ENCODE results near the gene CPLX4.
"Not testable (repeated sequence)": the region's sequence is repeated elsewhere in the genome, so short reads cannot be mapped to it uniquely, and the experiment has no call there.

Gene CPLX4

DNA sequence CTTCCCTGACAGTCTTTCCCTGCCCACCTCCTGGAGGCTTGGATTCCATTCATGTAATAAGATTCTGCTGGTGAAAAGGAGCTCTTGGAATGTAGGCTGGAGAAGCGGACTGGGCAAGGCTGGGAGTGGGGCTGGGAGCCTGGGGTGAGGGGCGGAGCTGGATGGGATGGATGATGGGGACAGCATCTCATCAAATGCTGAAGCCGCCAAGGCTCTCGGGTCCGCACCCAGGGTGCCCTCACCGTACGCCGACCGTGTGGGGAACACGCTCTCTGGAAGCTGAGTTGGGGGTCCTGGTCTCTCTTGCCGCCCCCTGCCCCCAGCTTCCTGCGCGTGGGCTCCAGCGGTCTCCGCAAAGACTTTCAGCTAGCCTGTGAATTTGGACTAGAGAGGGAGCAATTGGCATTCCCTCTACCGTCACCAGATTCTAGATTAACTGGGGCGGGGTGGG, 54.3 kb downstream of the CPLX4 start:
- H3K27me3 ChIP-seq (replicated peaks; ENCODE audit: control insufficient read depth, insufficient read depth, low read length): no peaks in the 10 kb centered on the region; the same call in 1 of the 2 replicates

DNA sequence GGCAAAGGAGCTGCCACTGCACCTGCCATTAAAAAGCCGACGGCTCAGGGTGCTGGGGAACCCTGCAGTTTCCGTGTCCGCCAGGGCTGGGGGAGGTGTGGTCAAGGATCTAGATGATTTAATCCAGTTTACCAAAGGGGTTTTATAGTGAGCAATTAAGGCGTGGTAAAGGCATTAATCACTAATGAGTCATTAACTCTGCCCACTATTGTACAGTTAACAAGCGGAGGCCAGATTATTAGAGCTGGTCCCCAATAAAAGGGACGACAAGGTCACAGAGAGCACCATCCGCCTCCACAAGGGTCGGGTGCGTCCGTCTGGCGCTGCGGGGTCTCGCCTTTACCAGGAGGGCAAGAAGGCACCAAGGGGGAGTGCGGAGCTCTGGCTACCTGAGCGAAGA, 54.8 kb downstream of the CPLX4 start:
- TF ChIP-seq, protein P1, sequence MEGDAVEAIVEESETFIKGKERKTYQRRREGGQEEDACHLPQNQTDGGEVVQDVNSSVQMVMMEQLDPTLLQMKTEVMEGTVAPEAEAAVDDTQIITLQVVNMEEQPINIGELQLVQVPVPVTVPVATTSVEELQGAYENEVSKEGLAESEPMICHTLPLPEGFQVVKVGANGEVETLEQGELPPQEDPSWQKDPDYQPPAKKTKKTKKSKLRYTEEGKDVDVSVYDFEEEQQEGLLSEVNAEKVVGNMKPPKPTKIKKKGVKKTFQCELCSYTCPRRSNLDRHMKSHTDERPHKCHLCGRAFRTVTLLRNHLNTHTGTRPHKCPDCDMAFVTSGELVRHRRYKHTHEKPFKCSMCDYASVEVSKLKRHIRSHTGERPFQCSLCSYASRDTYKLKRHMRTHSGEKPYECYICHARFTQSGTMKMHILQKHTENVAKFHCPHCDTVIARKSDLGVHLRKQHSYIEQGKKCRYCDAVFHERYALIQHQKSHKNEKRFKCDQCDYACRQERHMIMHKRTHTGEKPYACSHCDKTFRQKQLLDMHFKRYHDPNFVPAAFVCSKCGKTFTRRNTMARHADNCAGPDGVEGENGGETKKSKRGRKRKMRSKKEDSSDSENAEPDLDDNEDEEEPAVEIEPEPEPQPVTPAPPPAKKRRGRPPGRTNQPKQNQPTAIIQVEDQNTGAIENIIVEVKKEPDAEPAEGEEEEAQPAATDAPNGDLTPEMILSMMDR (IDR thresholded peaks at IDR 0.05; ENCODE audit: insufficient read depth, low read length, poor library complexity, severe bottlenecking): no peak
- no peaks in the 10 kb centered on the region; the same call in 1 of the 2 replicates for H3K27me3 ChIP-seq (replicated peaks; ENCODE audit: control insufficient read depth, insufficient read depth, low read length)
- no peak for DNase-seq (ENCODE audit: extremely low read depth, insufficient read length)
- H3K4me3 ChIP-seq (replicated peaks; ENCODE audit: low read depth, low read length): no peak overlapping the region
- no peaks in the 10 kb centered on the region for H3K36me3 ChIP-seq (ENCODE audit: control insufficient read depth, insufficient read depth, low read length)

More for the DNA sequence above, 54.3 kb downstream of the CPLX4 start:
- Histone ChIP-seq H3K4me3 (replicated peaks; ENCODE audit: low read depth, low read length) (no peak overlapping the region), H3K36me3 (ENCODE audit: control insufficient read depth, insufficient read depth, low read length) (no peaks in the 10 kb centered on the region)
- DNase-seq (ENCODE audit: extremely low read depth, insufficient read length): no peak
- TF ChIP-seq, protein P1 (IDR thresholded peaks at IDR 0.05; ENCODE audit: insufficient read depth, low read length, poor library complexity, severe bottlenecking): no peak

DNA sequence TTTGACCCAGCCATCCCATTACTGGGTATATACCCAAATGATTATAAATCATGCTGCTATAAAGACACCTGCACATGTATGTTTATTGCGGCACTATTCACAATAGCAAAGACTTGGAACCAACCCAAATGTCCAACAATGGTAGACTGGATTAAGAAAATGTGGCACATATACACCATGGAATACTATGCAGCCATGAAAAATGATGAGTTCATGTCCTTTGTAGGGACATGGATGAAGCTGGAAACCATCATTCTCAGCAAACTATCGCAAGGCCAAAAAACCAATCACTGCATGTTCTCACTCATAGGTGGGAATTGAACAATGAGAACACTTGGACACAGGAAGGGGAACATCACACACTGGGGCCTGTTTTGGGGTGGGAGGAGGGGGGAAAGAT, 56.2 kb downstream of the CPLX4 start:
- H3K27me3 ChIP-seq (replicated peaks; ENCODE audit: control insufficient read depth, insufficient read depth, low read length); H3K4me3 ChIP-seq (replicated peaks; ENCODE audit: low read depth, low read length); DNase-seq (ENCODE audit: extremely low read depth, insufficient read length); H3K36me3 ChIP-seq (ENCODE audit: control insufficient read depth, insufficient read depth, low read length): not testable (repeated sequence)

DNA sequence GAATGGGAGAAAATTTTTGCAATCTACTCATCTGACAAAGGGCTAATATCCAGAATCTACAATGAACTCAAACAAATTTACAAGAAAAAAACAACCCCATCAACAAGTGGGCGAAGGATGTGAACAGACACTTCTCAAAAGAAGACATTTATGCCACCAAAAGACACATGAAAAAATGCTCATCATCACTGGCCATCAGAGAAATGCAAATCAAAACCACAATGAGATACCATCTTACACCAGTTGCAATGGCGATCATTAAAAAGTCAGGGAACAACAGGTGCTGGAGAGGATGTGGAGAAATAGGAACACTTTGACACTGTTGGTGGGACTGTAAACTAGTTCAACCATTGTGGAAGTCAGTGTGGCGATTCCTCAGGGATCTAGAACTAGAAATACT, 56.6 kb downstream of the CPLX4 start:
- DNase-seq (ENCODE audit: extremely low read depth, insufficient read length); H3K36me3 ChIP-seq (ENCODE audit: control insufficient read depth, insufficient read depth, low read length); H3K4me3 ChIP-seq (replicated peaks; ENCODE audit: low read depth, low read length); H3K27me3 ChIP-seq (replicated peaks; ENCODE audit: control insufficient read depth, insufficient read depth, low read length): not testable (repeated sequence)

DNA sequence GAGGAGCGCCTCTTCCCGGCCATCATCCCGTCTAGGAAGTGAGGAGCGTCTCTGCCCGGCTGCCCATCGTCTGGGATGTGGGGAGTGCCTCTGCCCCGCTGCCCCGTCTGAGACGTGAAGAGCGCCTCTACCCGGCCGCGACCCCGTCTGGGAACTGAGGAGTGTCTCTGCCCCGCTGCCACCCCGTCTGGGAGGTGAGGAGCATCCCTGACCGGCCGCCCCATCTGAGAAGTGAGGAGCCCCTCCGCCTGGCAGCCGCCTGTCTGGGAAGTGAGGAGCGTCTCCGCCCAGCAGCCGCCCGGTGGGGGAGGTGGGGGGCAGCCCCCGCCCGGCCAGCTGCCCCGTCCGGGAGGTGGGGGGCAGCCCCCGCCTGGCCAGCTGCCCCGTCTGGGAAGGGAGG, 63.0 kb downstream of the CPLX4 start:
- not testable (repeated sequence) for H3K36me3 ChIP-seq (ENCODE audit: control insufficient read depth, insufficient read depth, low read length); H3K4me3 ChIP-seq (replicated peaks; ENCODE audit: low read depth, low read length); H3K27me3 ChIP-seq (replicated peaks; ENCODE audit: control insufficient read depth, insufficient read depth, low read length); DNase-seq (ENCODE audit: extremely low read depth, insufficient read length)

DNA sequence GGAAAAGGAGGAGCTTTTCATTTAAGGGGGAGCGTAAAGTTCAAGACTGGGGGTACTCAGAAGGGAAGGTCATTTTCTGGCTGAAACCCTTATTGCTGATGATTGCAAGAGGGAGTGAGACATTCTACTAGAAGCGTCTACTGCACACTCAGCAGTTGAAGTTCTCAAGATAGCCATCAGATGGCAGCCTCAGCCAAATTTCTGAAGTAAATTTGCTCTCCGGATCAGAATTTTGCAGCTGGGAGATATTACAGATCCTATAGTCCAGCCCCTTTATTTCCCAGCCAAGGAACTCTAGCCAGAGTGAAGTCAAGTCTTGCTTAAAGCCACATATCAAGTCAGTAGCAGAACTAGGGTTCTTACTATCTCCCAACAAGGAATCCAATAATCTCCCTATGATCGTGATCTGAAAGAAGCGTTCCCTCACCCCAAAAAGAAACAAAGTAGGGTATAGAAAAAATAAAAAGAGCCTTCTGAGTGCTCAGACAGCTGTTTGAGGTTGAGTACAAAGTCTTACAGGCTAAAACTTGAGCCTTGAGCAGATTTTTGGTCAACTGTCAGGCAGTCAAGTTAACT, 69.2 kb downstream of the CPLX4 start:
- Histone ChIP-seq H3K27me3 (replicated peaks; ENCODE audit: control insufficient read depth, insufficient read depth, low read length) (peaks cover 2% of the 10 kb centered on the region), H3K4me3 (replicated peaks; ENCODE audit: low read depth, low read length) (no peak overlapping the region), H3K36me3 (ENCODE audit: control insufficient read depth, insufficient read depth, low read length) (no peaks in the 10 kb centered on the region)
- TF ChIP-seq, protein P1 (IDR thresholded peaks at IDR 0.05; ENCODE audit: insufficient read depth, low read length, poor library complexity, severe bottlenecking): peak; percentile 75
- no peak for DNase-seq (ENCODE audit: extremely low read depth, insufficient read length)

DNA sequence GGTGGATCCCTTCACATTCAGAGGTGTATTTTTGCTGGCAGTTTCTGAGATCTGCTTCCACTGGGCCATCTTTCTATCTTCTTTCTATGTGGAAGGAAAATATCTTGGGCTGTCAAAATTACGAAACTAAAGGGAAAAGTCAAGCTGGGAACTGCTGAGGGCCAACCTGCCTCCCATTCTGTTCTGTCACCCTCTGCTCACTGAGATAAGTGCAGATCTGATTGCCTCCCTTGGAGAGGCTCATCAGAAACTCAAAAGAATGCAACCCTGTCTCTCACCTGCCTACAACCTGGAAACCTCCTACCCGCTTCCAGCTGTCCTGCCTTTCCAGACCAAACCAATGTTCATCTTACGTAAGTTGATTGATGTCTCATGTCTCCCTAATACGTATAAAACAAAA, 71.7 kb downstream of the CPLX4 start:
- no peak for DNase-seq (ENCODE audit: extremely low read depth, insufficient read length)
- Histone ChIP-seq H3K27me3 (replicated peaks; ENCODE audit: control insufficient read depth, insufficient read depth, low read length) (peaks cover 2% of the 10 kb centered on the region), H3K4me3 (replicated peaks; ENCODE audit: low read depth, low read length) (no peak overlapping the region), H3K36me3 (ENCODE audit: control insufficient read depth, insufficient read depth, low read length) (no peaks in the 10 kb centered on the region)
- TF ChIP-seq, protein P1 (IDR thresholded peaks at IDR 0.05; ENCODE audit: insufficient read depth, low read length, poor library complexity, severe bottlenecking): no peak

All from GM06990 (cell line).